Activated CD8-positive, alpha-beta T cell treated with anti-CD3 and anti-CD28 coated beads for 36 hours (primary cell): ENCODE data around the gene FHIP1B. TPM values are rescaled to one million over a fixed set of nuclear protein-coding genes. Genes with fewer than 3 reads are reported as not detected.

Experiments
- ATAC-seq: fragments of 200-7000 bp; cut with Tn5 transposase; one replicate; pipeline ENCODE4 v1.10.0; 2021; ENCODE audit warnings: mild to moderate bottlenecking, moderate library complexity
- CTCF ChIA-PET: fragments of 350-600 bp; sonication (Branson Sonifier 250); formaldehyde crosslinking; loops from one replicate; lab custom pipeline; 2021; ENCODE audit warnings: antibody characterized with exemption; lab: Charles Lee
- POLR2A ChIA-PET: fragments of 350-600 bp; sonication (Branson Sonifier 250); formaldehyde crosslinking; loops from one replicate; lab custom pipeline; 2021; ENCODE audit warnings: antibody characterized with exemption; lab: Charles Lee
- DNase-seq: peaks from one replicate; pipeline ENCODE4 v3.0.0-alpha.2; 2020
- H3K27ac Mint-ChIP-seq: one replicate; pipeline ENCODE4 v1.8.0; 2021; ENCODE audit warnings: mild to moderate bottlenecking, mixed read lengths
- H3K27me3 Mint-ChIP-seq: one replicate; pipeline ENCODE4 v1.8.0; 2021; ENCODE audit warnings: mixed read lengths
- H3K36me3 Mint-ChIP-seq: one replicate; pipeline ENCODE4 v1.8.0; 2021; ENCODE audit warnings: low read depth, mixed read lengths
- H3K4me1 Mint-ChIP-seq: one replicate; pipeline ENCODE4 v1.8.0; 2021; ENCODE audit warnings: low read depth, mixed read lengths
- H3K4me3 Mint-ChIP-seq: one replicate; pipeline ENCODE4 v1.8.0; 2021; ENCODE audit warnings: mild to moderate bottlenecking, moderate library complexity, mixed read lengths
- H3K9me3 Mint-ChIP-seq: one replicate; pipeline ENCODE4 v1.8.0; 2021; ENCODE audit warnings: mixed read lengths
- CTCF ChIP-seq: fragments of 200-600 bp; IDR thresholded peaks from one replicate; pipeline ENCODE4 v1.8.0; 2022; ENCODE audit warnings: antibody characterized with exemption, mild to moderate bottlenecking
- intact Hi-C: fragments of 100-400 bp; cut with micrococcal nuclease; formaldehyde crosslinking; loops from one replicate; pipeline ENCODE4 v1.10.0; 2022
- total RNA-seq, 2 experiments: library from RNA; stranded (reverse); gene quantifications; one replicate each; pipeline ENCODE4 v1.2.3, GENCODE V29; 2021

Gene FHIP1B
- total RNA-seq, 2 experiments from 2014 or later = 14.9 to 15.1 TPM

- POLR2A ChIA-PET = interaction anchor here (1.1 kb wide), 1 partner anchor 92 kb away, joined by 3 read pairs; no protein-coding TSS in a partner anchor
- peak overlapping the region; percentile 13 for H3K27ac Mint-ChIP-seq
- H3K9me3 Mint-ChIP-seq = no peaks in the 10 kb centered on the region
- H3K36me3 Mint-ChIP-seq = peaks cover under 1% of the 10 kb centered on the region
- TF ChIP-seq CTCF = no peak
- no peak overlapping the region for H3K4me3 Mint-ChIP-seq
- intact Hi-C loops = no loop called here
- H3K27me3 Mint-ChIP-seq = no peaks in the 10 kb centered on the region
- CTCF ChIA-PET = interaction anchor here (0.8 to 3.3 kb wide), 8 partner anchors 8 to 214 kb away, joined by 3 to 12 read pairs (median 4); no protein-coding TSS in a partner anchor
- peaks cover 58% of the 10 kb centered on the region for H3K4me1 Mint-ChIP-seq
- ATAC-seq (no peak), DNase-seq (peak; percentile 28)
Observed at GRCh38 chr11:6229911-6230310, 4.5 kb downstream of the FHIP1B start.

- ChIA-PET CTCF (interaction anchor here (1.0 to 3.3 kb wide), 5 partner anchors 9 to 134 kb away, joined by 3 to 12 read pairs (median 8); no protein-coding TSS in a partner anchor), POLR2A (no interaction called here)
- no peaks in the 10 kb centered on the region for H3K9me3 Mint-ChIP-seq
- no peak overlapping the region for H3K4me3 Mint-ChIP-seq
- no peak overlapping the region for H3K27ac Mint-ChIP-seq
- no peak for TF ChIP-seq CTCF
- DNase-seq (no peak), ATAC-seq (no peak)
- peaks cover 4% of the 10 kb centered on the region for H3K36me3 Mint-ChIP-seq
- intact Hi-C loops = no loop called here
- peaks cover 52% of the 10 kb centered on the region for H3K4me1 Mint-ChIP-seq
- H3K27me3 Mint-ChIP-seq = no peaks in the 10 kb centered on the region
Observed at GRCh38 chr11:6228520-6228919, 5.9 kb downstream of the FHIP1B start.

GRCh38 chr11:6225896-6226295 lies 8.5 kb downstream of the FHIP1B start:
- H3K4me1 Mint-ChIP-seq = peaks cover 35% of the 10 kb centered on the region
- TF ChIP-seq CTCF = no peak
- ATAC-seq (no peak), DNase-seq (no peak)
- POLR2A ChIA-PET = no interaction called here
- H3K27ac Mint-ChIP-seq = no peak overlapping the region
- peaks cover 10% of the 10 kb centered on the region for H3K36me3 Mint-ChIP-seq
- no peak overlapping the region for H3K4me3 Mint-ChIP-seq
- no peaks in the 10 kb centered on the region for H3K27me3 Mint-ChIP-seq
- H3K9me3 Mint-ChIP-seq = no peaks in the 10 kb centered on the region
- CTCF ChIA-PET = interaction anchor here (2.5 kb wide), 1 partner anchor 25 kb away, joined by 10 read pairs; no protein-coding TSS in a partner anchor
- intact Hi-C loops = no loop called here

GRCh38 chr11:6225024-6225423 lies 9.4 kb downstream of the FHIP1B start:
- ATAC-seq (no peak), DNase-seq (no peak)
- Mint-ChIP-seq H3K27me3 (no peaks in the 10 kb centered on the region), H3K27ac (no peak overlapping the region), H3K4me1 (peaks cover 26% of the 10 kb centered on the region), H3K36me3 (peaks cover 10% of the 10 kb centered on the region), H3K9me3 (no peaks in the 10 kb centered on the region), H3K4me3 (no peak overlapping the region)
- POLR2A ChIA-PET = no interaction called here
- no peak for TF ChIP-seq CTCF
- CTCF ChIA-PET = interaction anchor here (0.7 to 2.5 kb wide), 3 partner anchors 9 to 26 kb away, joined by 4 to 10 read pairs (median 6); partner anchors contain the start of gene C11orf42
- intact Hi-C loops = no loop called here

GRCh38 chr11:6224421-6224820 lies 10.0 kb downstream of the FHIP1B start:
- peaks cover 12% of the 10 kb centered on the region for H3K36me3 Mint-ChIP-seq

More at GRCh38 chr11:6224421-6224820, 10.0 kb downstream of the FHIP1B start:
- intact Hi-C loops = no loop called here
- ChIA-PET POLR2A (no interaction called here), CTCF (interaction anchor here (0.7 to 2.3 kb wide), 2 partner anchors 9 to 18 kb away, joined by 4 to 6 read pairs; partner anchors contain the start of gene C11orf42)
- ATAC-seq (no peak), DNase-seq (no peak)
- Mint-ChIP-seq H3K4me3 (no peak overlapping the region), H3K9me3 (no peaks in the 10 kb centered on the region), H3K4me1 (peaks cover 23% of the 10 kb centered on the region), H3K27me3 (no peaks in the 10 kb centered on the region), H3K27ac (no peak overlapping the region)
- no peak for TF ChIP-seq CTCF
